GM12892 (cell line): ENCODE results near the gene MUSTN1.

Experiments
- POLR2A ChIP-seq: IDR thresholded peaks from 2 replicates; pipeline ENCODE4 v1.6.1; 2011; ENCODE audit warnings: low read depth, low read length, control low read depth
- TAF1 ChIP-seq: IDR thresholded peaks from 2 replicates; pipeline ENCODE4 v1.6.1; 2011; ENCODE audit warnings: low read depth, mild to moderate bottlenecking, control low read depth, low read length, borderline replicate concordance

DNA sequence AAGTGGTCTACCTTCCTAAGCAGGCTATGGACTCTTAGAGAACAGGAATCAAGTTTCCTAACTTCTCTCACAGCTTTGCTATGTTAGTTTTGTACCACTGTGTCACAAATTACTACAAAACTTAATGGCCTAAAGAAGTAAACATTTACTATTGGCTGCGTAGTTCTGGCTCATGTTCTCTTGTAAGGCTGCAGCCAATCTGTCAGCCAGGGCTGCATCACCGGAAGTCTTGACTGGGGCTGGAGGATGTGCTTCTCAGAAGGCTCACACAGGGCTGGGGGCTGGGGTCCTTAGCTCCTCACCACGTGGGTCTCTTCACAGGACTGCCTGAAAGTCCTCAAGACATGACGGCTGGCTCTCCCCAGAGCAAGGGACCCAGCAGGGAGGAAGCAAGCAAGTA lies 47.1 kb upstream of the MUSTN1 start:
- TF ChIP-seq POLR2A = no peak
- TF ChIP-seq TAF1 = no peak
